Endothelial cell of umbilical vein (primary cell): Measurements from ENCODE around the gene KLHDC1.

Source experiments
- FOS ChIP-seq: IDR thresholded peaks from 2 replicates; pipeline ENCODE4 v1.6.1; 2011; ENCODE audit warnings: mild to moderate bottlenecking, low read length, moderate library complexity, borderline replicate concordance; ENCODE audit not compliant: insufficient read depth
- JUN ChIP-seq: IDR thresholded peaks from 2 replicates; pipeline ENCODE4 v1.6.1; 2011; ENCODE audit warnings: borderline replicate concordance, low read depth; ENCODE audit not compliant: insufficient read length, insufficient read depth
- MAX ChIP-seq: IDR thresholded peaks from 2 replicates; pipeline ENCODE4 v1.6.1; 2011; ENCODE audit not compliant: insufficient read depth, insufficient read length

- TF ChIP-seq JUN (no peak), MAX (no peak), FOS (no peak)
These were observed 38.4 kb upstream of the KLHDC1 start for GRCh38 chr14:49654511-49654910.
